Suppressor macrophage treated with lipopolysaccharide for 4 hours (primary cell): ENCODE measurements around the gene VEGFB.

Experiments used
- DNase-seq: peaks from one replicate; pipeline ENCODE4 v3.0.0-alpha.2; 2020

Gene VEGFB

DNA sequence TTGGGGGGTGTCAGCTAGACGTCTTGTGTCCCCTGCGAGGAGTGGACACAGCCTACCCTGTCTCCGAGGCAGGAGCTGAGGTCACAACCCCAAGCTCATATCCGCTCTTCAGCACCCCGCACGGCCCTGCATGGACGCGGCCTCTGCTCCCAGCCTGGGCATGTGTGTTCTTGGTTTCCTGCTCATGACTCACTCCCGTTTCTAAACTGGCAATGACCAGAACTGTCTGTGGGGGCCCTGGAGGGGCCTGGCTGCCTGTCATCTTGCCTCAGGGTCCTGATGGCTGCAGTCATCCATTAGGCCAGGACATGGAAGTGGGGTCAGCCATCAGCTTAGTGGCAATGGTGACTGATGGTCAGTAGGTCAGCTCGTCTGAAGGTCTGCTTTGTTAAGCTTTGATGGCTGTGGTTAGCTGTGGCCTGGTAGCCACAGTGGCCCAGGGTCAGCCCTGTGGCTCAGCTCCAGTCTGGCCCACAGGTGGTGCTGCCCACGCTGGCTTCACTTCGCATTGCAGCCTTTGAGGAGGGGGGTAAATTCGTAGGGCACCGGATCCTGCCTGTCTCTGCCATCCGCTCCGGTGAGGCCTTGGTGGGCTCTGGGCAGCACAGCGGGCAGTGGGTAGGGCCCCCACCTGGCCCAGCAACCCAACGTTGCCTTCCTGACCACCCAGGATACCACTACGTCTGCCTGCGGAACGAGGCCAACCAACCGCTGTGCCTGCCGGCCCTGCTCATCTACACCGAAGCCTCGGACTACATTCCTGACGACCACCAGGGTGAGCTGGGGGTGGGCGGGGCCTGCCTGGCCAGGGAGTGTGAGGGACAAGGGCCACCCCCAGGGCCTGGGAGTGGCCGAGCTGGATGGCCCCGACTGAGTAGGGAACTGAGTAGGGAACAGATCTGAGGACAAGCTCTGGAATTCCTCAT, 28.9 kb downstream of the VEGFB start:
- DNase-seq: no peak

DNA sequence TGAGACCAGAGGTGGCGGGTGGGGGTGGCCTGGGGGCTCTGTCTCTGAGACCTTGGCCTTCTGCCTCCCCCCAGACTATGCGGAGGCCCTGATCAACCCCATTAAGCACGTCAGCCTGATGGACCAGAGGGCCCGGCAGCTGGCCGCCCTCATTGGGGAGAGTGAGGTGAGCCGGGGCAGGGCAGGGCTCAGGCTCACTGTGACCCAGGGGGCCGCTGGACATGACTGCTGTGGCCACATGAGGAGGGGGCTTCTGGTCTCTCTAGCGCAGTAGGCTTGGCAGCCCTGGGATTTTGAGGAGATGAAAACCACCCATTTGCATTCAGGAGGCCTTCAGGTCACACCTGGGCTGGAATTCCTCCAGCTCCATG, 29.5 kb downstream of the VEGFB start:
- no peak for DNase-seq

DNA sequence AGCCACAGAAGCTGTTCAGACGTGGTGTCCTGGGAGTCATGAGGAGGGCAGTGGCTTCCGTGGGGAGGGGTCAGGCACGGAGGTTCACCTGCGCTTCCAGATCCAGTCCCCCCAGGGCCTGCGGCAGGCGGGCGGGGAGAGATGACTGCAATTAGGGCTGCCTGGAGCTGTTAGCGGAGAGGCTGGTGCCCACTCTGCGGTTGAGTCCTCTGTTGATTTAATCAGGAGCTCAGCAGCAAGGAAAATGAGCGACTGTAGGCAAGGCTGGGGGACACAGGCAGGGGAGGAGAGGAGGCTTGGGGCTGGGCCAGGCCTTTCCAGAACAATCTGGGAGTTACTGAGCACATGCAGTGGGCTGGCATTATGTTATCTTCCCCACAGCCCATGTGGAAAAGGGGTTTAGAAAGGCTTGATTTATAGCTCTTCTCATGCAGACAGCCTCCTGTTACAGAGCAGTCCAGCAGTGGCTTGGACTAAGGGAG, 30.0 kb downstream of the VEGFB start:
- no peak for DNase-seq

- no peak for DNase-seq
Observed at GRCh38 chr11:64265176-64266160, 31.1 kb downstream of the VEGFB start.

DNA sequence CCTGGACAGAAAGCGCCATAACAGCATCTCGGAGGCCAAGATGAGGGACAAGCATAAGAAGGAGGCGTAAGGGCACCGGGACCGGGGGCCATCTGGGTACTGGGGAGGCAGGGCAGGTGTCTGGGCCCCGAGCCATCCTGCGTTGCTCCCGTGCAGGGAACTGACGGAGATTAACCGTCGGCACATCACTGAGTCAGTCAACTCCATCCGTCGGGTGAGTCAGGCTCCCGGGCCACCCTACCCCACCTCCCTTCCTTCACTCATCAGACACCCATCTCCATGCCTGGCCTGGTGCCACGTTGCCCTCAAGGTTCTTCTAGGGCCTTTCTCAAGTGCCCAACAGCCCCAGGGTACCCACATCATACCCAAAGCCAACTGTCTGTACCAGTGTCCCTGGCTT, 32.0 kb downstream of the VEGFB start:
- DNase-seq: no peak

DNA sequence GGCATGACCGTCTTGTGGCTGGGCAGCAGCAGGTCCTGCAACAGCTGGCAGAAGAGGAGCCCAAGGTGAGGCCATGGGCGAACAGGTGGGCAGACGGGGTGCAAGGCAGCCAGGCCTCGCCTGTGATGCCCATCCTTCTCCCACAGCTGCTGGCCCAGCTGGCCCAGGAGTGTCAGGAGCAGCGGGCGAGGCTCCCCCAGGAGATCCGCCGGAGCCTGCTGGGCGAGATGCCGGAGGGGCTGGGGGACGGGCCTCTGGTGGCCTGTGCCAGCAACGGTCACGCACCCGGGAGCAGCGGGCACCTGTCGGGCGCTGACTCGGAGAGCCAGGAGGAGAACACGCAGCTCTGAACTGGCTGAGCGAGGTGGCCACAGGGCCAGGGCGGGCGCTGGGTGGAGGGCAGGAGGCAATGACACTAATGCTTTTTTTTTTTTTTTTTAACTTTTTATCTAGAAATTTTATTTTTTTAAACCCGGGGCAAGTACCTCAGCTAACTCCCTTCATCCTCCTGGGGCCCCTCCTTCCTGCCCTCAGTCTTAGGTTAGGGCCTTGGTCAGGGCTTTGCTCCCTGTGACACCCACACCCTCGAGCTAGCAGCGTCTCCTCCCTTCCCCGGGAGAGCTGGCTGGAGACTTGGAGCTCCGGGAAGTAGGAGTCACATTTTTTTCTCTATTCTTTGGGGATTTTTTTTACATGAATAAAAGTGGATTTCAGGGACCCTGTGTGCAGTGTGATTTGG, 33.0 kb downstream of the VEGFB start:
- DNase-seq: no peak

DNA sequence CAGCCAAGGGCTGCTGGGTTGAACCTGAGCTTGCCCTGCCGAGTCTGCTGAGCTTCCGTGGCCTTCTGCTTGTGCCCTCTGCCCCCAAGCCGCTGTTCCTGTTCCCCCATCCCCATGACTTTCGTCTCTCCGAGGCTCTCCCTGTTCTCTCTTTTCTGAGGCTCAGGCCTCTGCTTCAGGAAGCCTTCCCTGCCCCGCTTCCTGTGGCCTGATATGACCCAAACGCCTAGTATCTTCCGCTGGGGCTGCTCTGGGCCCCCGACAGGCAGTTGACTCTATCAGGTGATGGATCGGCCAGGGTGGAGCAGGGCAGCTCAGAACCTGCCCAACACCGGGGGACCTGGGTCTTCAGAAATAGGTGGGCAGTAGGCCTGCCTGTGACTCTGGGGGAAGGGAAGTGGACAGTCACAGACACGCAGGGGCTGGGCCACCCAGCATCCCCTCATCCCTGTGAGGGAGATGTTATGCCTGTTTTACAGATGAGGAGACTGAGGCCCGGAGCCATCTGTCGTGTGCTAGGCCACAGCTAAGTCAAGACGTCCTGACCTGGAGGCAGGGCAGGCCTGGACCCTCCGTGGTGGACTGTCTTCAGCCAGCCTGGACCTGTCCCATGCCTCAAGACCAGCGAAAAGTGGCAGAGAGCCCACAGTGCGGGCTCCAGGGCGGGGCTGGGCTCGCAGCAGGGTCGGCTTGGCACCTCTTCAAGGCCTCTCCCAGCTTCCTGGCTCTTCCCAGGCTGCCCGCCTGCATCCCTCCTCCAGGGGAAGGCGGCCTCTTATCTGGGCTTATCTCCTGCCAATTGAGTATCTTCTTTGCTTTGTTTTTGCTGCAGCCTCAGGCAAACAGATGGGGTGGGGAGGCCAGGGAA, 33.9 kb downstream of the VEGFB start:
- DNase-seq: no peak

DNA sequence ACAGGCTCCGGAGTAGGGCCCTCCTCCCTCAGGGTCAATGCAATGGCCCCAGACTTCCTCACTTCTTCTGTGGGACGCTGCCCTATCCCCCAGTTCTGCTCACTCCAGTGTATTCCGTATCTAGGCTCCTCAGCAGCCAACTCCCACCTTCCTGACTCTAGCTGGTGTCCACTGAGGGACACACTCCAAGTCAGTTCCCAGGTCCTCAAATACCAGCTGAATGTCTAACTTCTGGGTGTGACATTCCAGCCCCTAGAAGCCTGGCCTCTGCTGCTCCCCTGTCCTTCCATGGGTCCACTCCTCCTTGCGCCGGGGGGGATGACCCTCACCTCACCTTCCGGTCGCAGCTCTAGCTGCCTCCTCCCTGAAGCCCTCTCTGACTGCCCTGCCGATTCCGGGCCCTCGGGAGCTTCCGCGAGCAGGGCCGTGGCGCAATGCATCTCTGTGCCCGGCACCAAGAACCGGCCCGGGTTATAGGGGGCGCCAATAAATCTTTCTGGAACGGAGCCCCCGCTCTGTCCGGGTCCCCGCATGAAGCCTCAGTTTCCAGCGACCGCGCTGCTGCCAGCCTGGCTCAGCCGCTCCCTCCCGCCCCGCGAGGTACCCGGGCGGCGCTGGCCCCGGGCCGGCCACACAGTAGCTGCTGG, 34.6 kb downstream of the VEGFB start:
- no peak for DNase-seq

- DNase-seq: peak; percentile 99
Observed at GRCh38 chr11:64269540-64270220, 35.3 kb downstream of the VEGFB start.

DNA sequence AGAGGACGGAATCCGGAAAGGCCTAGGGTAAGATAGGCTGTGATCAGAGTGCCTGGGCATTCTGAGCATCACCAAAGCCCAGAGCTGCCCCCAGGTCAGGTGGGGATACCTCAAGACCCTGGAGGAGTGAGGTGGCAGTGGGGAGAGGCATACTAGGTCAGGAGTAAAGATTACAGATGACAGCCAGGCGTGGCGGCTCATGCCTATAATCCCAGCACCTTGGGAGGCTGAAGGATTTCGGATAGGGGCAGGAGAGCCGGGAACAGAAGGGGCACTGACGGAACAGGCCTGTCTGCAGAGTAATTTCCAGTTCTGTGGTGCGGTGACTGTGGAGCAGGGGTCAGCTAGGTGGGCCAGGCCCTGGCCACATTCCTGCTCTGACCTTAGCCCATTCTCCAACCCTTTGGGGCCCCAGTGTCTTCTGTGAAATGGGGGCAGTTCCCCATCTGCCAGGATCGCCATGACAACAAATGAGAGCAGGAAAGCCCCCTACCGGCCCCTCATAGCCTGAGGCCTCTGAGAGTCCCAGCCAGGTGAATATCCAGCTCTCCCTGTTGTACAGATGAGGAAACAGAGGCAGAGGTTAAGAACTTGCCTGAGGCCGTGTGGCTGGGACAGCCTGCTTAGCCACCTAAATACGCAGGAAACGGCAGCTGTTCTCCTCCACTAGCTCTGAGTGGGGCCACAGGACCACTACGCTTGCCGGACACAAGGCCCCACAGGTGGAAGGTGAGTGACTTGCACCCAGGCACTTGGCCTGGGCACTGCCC, 40.8 kb downstream of the VEGFB start:
- DNase-seq: no peak

DNA sequence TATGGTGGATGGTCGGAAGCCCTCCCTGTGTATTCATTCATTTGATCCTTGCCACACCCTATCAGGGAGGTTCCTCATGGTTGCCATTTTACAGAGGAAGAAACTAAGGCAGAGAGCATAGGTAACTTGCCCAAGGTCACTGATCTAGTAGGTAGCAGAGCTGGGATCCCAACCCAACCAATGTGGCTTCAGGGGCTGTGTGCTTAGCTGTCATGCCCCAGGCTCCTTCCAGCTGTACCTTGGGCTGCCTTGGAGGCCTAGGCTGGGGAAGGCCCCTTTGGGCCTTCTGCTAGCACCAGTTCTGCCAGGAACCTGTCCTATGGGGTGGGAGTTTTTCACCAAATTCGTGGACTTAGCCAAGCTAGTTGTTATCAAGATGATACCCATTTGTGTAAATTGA, 41.5 kb downstream of the VEGFB start:
- DNase-seq: no peak

- DNase-seq: no peak
Observed at GRCh38 chr11:64276653-64277431, 42.5 kb downstream of the VEGFB start.

GRCh38 chr11:64278576-64279190, 44.3 kb downstream of the VEGFB start:
- no peak for DNase-seq

GRCh38 chr11:64281957-64282770, 47.8 kb downstream of the VEGFB start:
- DNase-seq: no peak

- DNase-seq: no peak
Observed at GRCh38 chr11:64283092-64283491, 48.7 kb downstream of the VEGFB start.

DNA sequence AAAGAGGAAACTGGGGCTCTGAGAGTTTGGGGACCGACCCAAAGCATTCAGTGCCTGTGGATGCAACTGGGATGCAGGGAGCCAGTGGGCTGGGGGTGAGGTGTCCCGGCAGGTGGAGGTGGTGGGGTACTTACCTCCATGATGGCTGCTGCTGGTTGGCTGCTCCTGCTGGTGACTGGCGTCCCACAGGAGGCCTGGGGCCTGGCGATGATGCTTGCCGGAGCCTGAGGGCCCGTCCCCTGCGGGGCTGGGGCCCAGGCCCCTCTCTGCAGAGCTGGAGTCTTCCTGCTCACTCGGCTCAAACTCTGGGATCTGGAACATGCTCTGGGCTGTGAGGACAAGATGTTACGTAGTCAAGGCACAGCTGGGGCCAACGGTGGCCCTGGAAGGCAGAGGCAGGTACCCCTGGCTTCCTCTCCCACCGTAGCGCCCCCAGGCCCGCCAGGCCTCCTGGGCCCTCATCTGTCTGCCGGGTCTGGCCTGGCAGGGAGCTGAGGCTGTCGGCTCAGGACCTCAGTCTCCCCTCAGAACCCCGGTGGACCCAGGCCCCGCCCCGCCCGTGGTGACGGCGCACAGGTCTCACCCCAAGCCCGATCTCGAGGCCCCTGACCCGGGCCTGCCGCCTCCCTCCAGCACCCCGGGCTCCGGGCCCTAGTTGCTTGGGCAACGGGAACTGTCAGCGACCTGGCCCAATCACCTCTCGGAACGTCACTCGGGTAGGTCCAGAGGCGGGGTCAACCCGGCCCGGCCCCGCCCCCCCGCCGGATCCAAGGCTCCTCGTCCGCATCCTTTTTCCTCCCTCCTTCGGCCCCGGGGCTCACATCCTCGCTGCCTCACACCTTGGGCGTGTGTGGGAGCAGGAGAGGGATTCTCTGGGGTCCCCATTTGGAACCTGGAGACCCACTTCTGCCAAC, 49.9 kb downstream of the VEGFB start, which contains the start of gene BAD:
Gene BAD (minus strand): TSS at position 618 of the 914 bp plus-strand sequence. CDS start 297 bp downstream, at position 321.
- peak; percentile 96 for DNase-seq
